Measurements from ENCODE around the gene NAA25.

The NAA25 gene

DNA sequence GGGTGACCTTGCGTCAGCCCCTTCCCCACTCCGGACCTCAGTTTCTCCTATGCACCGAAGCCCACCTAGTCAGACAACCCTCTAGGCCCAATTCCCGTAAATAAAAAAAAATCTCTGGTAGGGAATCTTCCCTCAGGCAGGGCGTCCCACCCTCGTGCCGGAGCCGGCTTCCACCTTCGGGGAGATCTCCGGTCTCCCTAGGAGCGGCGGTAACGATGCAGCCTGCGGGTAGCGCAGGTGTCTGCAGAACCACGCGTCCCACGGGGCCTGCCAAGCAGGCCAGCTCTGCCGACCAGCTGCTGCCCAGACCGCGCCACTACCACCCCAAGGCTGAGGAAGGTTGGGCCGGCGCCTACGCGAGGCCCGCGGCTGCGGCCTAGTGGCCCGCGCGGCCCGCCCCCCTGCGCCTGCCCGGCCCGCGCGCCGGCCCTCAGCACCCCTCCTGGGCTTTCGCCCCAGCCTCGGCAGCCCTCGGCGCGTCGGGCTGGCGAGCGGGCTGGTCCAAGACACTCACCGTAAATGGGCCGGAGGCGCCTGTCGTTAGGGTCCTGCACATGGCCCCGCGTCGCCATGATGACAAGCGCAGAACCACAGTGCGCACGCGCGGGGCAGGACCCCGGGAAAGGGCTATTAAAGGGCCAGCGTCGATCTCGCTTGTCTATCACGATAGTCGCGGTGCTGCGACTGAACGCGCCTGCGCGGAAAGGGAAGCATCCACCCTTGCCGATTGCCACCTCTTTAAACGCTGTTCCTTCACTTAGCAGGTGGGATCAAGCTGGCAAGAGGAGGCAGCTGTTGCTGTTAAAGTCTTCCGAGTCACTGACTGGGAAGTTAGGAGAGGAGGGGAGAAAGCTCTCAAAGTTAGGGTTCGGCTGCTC, at the start of gene NAA25:
Gene NAA25 (minus strand): TSS at position 582 of the 878 bp plus-strand sequence. CDS start 10 bp downstream, at position 572.
- peak; percentile 84 for DNase-seq

DNA sequence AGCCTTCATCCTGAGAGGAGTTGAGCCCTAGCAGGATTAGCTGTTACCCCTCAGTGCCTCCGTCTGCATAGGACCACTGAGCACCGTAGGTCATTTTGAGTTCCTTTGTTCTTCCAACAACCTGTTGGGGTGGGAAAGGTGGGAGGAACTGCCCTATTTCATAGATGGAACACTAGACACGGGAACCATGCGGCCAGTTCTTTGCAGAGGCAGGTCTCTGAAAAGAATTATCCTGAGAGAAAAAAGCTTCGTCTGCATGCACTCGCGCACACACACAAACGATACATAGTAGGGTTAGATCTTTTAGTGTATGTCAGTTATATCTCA, 45.3 kb upstream of the NAA25 start:
- no peak for DNase-seq

DNA sequence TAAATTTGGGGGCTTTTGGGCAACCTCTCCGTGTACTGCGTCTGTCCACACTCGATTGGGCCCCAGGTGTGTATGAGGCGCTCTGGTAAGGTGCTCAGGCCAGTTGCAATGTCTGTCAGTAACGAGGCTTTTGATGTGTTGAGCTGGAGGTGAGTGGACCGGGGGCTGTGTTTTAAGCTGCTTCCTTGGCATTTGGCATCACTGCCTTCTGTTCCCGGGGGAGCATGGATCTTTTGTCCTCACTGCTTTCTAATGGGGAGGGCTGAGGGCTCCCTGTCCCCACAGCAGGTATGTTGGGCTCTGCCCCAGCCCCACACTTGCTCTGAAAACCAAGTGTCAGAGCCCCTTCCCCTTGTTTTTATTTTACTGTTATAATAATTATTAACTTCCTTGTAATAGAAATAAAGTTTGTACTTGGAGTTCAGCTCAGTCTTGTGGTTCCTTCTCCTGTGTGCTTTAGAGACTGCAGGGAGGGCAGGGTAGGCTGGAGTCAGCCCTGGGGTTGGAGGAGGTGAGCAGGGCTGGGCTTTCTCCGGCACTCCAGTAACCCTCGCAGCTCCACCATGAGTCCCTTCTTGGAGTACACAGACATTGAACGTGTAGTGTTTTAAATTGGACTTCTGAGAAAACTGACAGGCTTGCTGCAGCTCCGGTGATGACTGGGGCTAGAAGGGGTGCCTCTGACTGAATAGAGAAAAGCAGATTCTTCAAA, 44.8 kb upstream of the NAA25 start:
- no peak for DNase-seq

DNA sequence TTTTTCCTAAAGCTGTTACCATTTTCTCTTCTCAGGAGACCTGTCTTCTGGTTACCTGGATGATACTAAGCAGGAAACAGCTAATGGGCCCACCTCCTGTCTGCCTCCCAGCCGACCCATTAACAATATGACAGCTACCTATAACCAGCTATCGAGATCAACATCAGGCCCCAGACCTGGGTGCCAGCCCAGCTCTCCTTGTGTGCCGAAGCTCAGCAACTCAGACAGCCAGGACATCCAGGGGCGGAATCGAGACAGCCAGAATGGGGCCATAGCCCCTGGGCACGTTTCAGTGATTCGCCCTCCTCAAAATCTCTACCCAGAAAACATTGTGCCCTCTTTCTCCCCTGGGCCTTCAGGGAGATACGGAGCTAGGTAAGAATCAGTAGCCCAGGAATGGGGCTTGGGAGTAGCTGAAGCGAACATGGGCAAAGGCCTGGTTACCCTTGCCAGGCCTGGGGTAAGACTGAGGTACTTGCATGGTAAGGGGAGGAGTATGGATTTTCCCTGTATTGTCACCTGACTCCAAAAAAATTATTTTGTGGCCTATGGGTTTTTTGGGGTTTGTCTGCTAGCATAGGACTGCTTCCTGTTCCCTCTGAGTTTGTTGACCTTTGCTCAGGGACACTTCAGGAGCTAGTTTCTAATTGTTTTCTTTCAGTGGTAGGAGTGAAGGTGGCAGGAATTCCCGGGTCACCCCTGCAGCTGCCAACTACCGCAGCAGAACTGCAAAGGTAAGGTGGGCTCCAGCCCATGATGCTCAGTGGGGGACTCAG, 43.4 kb upstream of the NAA25 start:
- no peak for DNase-seq

- no peak for DNase-seq
These were observed 41.0 kb upstream of the NAA25 start for GRCh38 chr12:112149596-112149995.

- no peak for DNase-seq
These were observed 39.5 kb upstream of the NAA25 start for GRCh38 chr12:112148031-112148513.

GRCh38 chr12:112146123-112146522, 37.5 kb upstream of the NAA25 start:
- no peak for DNase-seq

DNA sequence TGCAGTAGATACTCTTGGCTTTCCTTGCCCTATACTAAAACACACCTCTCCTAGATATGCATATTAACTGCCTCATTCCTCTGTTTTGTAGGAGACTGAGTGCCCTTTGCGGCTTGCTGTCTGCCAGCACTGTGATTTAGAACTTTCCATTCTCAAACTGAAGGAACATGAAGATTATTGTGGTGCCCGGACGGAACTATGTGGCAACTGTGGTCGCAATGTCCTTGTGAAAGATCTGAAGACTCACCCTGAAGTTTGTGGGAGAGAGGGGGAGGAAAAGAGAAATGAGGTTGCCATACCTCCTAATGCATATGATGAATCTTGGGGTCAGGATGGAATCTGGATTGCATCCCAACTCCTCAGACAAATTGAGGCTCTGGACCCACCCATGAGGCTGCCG, 32.1 kb upstream of the NAA25 start:
- DNase-seq: no peak

DNA sequence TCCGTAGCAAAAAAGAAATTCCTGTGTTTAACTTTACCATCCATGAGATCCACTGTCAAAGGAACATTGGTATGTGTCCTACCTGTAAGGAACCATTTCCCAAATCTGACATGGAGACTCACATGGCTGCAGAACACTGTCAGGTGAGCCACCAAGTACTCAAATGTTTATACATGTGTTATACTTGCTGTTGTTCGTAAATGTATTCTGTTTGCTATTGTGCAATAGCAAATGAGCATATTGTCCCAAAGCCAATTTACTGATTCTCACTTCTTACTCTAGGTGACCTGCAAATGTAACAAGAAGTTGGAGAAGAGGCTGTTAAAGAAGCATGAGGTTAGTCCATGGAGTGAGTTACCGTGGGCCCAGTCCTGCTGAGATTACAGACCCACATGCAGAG, 26.1 kb upstream of the NAA25 start:
- DNase-seq: no peak

DNA sequence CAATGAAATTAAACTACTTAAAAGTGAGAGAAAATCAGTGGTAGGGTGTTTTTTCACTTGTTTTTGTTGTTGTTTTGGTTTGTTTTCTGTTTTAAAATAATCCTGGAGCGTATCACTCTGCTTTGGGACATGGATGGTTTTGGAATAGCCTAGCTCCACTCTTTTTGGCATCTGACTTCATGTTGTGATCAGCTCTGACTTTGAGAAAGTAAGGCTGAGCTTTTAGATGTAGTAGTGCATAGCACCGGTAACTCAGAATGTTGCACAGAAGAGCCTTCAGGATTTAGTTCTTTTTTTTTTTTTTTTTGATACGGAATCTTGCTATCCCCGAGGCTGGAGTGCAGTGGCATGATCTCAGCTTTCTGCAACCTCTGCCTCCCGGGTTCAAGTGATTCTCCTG, 24.8 kb upstream of the NAA25 start:
- no peak for DNase-seq

- DNase-seq: no peak
These were observed 23.1 kb upstream of the NAA25 start for GRCh38 chr12:112131686-112132085.

- no peak for DNase-seq
These were observed 21.9 kb upstream of the NAA25 start for GRCh38 chr12:112130441-112130998.

DNA sequence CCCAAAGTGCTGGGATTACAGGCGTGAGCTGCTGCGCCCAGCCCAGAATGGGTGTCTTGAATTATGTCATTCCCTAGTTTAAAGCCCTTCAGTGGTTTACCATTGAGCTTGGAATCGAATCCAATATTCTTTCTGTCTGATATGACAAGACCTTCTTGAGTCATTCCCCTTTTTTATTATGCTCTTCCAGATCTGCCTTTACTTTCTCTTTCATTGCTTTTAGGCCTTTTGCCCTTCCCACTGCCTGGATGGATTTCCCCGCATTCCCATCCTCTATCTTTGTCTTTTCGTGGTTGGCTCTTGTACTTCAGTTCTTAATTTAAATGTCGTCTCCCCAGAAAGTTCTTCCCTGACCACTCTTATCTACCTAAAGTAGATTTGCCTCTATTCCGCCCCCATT, 18.3 kb upstream of the NAA25 start:
- DNase-seq: no peak

- no peak for DNase-seq
These were observed 17.4 kb upstream of the NAA25 start for GRCh38 chr12:112126000-112126438.

GRCh38 chr12:112125250-112125999, 16.8 kb upstream of the NAA25 start, which contains the start of gene TRAFD1:
TSS of gene TRAFD1 (plus strand) at chr12:112125560. CDS start at chr12:112130523, 4,963 bp downstream.
- DNase-seq: peak; percentile 99

DNA sequence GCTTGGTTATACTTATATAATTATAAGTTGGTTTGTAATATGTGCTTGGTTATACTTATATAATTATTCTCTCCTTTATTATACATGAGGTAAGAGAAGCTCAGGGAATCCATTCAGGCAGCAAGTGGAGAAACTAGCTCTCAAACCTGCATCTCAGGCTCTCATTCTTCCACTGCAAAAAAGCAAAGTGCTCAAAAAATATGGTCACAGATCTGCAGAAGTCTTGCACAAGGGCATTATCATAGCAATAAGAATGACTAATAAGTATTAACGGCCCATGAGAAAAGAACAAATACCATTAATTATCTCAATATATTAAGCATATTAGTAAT, 16.3 kb upstream of the NAA25 start:
- DNase-seq: no peak

- DNase-seq: no peak
These were observed 14.5 kb upstream of the NAA25 start for GRCh38 chr12:112122823-112123690.

DNA sequence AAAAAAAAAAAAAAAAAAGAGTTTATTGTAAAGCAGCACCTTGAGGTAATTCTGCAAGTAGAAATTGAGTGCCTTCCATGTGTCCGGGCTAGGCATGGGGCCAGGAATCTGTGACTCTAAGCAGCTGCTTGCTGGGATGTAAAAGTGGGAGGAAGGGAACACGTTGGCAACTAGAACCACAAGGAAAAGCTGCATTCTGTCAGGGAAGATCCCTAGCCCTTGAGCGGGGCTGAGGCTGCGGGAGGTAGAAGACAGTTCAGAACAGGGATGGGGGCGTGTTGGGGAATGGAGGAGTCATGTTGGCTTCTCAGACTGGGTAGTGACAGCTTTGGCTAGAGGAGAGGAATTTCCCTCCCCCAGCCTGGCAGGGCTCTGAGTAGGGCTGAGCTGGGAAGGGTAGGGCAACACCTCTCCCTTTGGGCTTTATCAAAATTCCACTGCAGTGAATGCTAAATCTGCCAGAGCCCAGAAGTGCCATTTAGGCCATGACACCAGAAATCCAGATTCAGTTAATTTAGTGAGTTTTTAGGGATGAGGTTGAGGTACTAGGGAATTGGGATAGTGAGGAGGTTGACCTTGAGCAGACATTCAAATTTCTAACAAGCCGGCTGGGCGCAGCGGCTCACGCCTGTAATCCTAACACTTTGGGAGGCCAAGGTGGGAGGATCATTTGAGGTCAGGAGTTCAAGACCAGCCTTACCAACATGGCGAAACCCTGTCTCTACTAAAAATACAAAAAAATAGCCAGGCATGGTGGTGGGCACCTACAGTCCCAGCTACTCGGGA, 13.4 kb upstream of the NAA25 start:
- DNase-seq: no peak

GRCh38 chr12:112117685-112118084, 9.1 kb upstream of the NAA25 start:
- DNase-seq: no peak

Measured in stimulated activated naive CD4-positive, alpha-beta T cell treated with Interleukin-2 at 50 U/mL for 16 hours (primary cell).